Left cardiac atrium (tissue), 4 donors: ENCODE results near the gene CREBRF. TPM values are rescaled to one million over a fixed set of nuclear protein-coding genes. Genes with fewer than 3 reads are reported as not detected.
"Not testable (repeated sequence)": the region's sequence is repeated elsewhere in the genome, so short reads cannot be mapped to it uniquely, and the experiment has no call there.

Experiments
- ATAC-seq, 2 donors: fragments of 200-7000 bp; cut with Tn5 transposase; one replicate each; pipeline ENCODE4 v1.9.1; 2020; ENCODE audit warnings: mild to moderate bottlenecking in 2 of 2, moderate library complexity in 2 of 2
- DNase-seq: peaks from one replicate; pipeline ENCODE4 v3.0.0-alpha.2; 2020
- intact Hi-C, 2 donors: fragments of 100-400 bp; cut with DNase I; formaldehyde crosslinking; loops; one replicate each; pipeline versions ENCODE4 v1.14.1 to v1.15.1; 2022 to 2023
- total RNA-seq, 2 donors: library from RNA; stranded (reverse); fragmentation: NEBNext Ultra II Directional; extraction: Animal tissue kit (Norgen Biotek cat#: 25700); gene quantifications; one replicate each; pipeline ENCODE4 v1.2.1, GENCODE V29; 2021
- donor health status: DM: no; HTN: yes; CAD: no.
- donor health status: DM: no; HTN: yes; CAD: no; lungs with severe emphysema.
- donor health status: DM: yes; HTN: yes; CAD: no.
- donor health status: Dilated cardiomyopathy.

The CREBRF gene
- total RNA-seq, 2 donors from 2014 or later, result 13.2 to 23.9 TPM

GRCh38 chr5:173139631-173140030, 83.5 kb downstream of the CREBRF start:
- DNase-seq (no peak), ATAC-seq (no peak)
- intact Hi-C loops, result loop anchor here (10.0 kb wide), 2 partner anchors 125 to 155 kb away; partner anchors contain the start of gene ATP6V0E1 (in 2 of the 2)

- DNase-seq (no peak), ATAC-seq (no peak)
- intact Hi-C loops, result loop anchor here (10.0 kb wide), 2 partner anchors 126 to 156 kb away; partner anchors contain the start of gene ATP6V0E1 (in 2 of the 2)
Measured at GRCh38 chr5:173140769-173141168, 84.6 kb downstream of the CREBRF start.

GRCh38 chr5:173143567-173143966, 87.4 kb downstream of the CREBRF start:
- no peak for DNase-seq
- no peak for ATAC-seq
- intact Hi-C loops, result loop anchor here (10.0 kb wide), 2 partner anchors 129 to 159 kb away; partner anchors contain the start of gene ATP6V0E1 (in 2 of the 2)

GRCh38 chr5:173144200-173145176, 88.3 kb downstream of the CREBRF start, which contains the start of gene BNIP1:
Gene BNIP1 (plus strand): TSS chr5:173144531. CDS start chr5:173144546, 15 bp downstream.
- DNase-seq, result peak; percentile 96
- ATAC-seq, result peak; percentile 96
- intact Hi-C loops, result loop anchor here (10.0 kb wide), 2 partner anchors 130 to 160 kb away; partner anchors contain the start of gene ATP6V0E1 (in 2 of the 2)

- ATAC-seq, result no peak
- intact Hi-C loops, result loop anchor here (10.0 kb wide), 2 partner anchors 134 to 164 kb away; partner anchors contain the start of gene ATP6V0E1 (in 2 of the 2)
- no peak for DNase-seq
Measured at GRCh38 chr5:173148354-173148753, 92.2 kb downstream of the CREBRF start.

- intact Hi-C loops, result no loop called here
- ATAC-seq (no peak), DNase-seq (no peak)
Measured at GRCh38 chr5:173152547-173152946, 96.4 kb downstream of the CREBRF start.

GRCh38 chr5:173153842-173154241, 97.7 kb downstream of the CREBRF start:
- intact Hi-C loops, result no loop called here
- ATAC-seq (no peak), DNase-seq (no peak)

- DNase-seq, ATAC-seq, intact Hi-C loops: not testable (repeated sequence)
Measured at GRCh38 chr5:173154619-173155018, 98.5 kb downstream of the CREBRF start.

GRCh38 chr5:173155912-173156311, 99.8 kb downstream of the CREBRF start:
- intact Hi-C loops, result no loop called here
- no peak for ATAC-seq
- no peak for DNase-seq

GRCh38 chr5:173158366-173158765, 102.2 kb downstream of the CREBRF start:
- intact Hi-C loops, result no loop called here
- DNase-seq (no peak), ATAC-seq (no peak)

GRCh38 chr5:173159256-173159655, 103.1 kb downstream of the CREBRF start:
- intact Hi-C loops, result no loop called here
- ATAC-seq (no peak), DNase-seq (no peak)

GRCh38 chr5:173161148-173161547, 105.0 kb downstream of the CREBRF start:
- intact Hi-C loops, result loop anchor here in 1 of 2 donors (10.0 kb wide), 1 partner anchor 64 kb away; no protein-coding TSS in a partner anchor
- ATAC-seq, result no peak
- DNase-seq, result no peak

- intact Hi-C loops, result loop anchor here in 1 of 2 donors (10.0 kb wide), 1 partner anchor 62 kb away; no protein-coding TSS in a partner anchor
- ATAC-seq (peak; percentile 16 to 69), DNase-seq (peak; percentile 32)
Measured at GRCh38 chr5:173163219-173163618, 107.1 kb downstream of the CREBRF start.

GRCh38 chr5:173165177-173166016, 109.2 kb downstream of the CREBRF start:
- intact Hi-C loops, result loop anchor here (2.0 to 10.0 kb wide), 4 partner anchors 59 to 117 kb away; no protein-coding TSS in a partner anchor
- peak; percentile 82 for ATAC-seq

GRCh38 chr5:173172166-173172565, 116.0 kb downstream of the CREBRF start:
- ATAC-seq, result no peak
- no peak for DNase-seq
- intact Hi-C loops, result loop anchor here in 1 of 2 donors (2.0 kb wide), 1 partner anchor 51 kb away; no protein-coding TSS in a partner anchor

More at GRCh38 chr5:173165177-173166016, 109.2 kb downstream of the CREBRF start:
- DNase-seq, result no peak

- DNase-seq (no peak), ATAC-seq (no peak)
- intact Hi-C loops, result no loop called here
Measured at GRCh38 chr5:173175523-173175922, 119.4 kb downstream of the CREBRF start.

GRCh38 chr5:173178369-173178910, 122.3 kb downstream of the CREBRF start:
- DNase-seq (no peak), ATAC-seq (no peak)
- intact Hi-C loops, result no loop called here

- intact Hi-C loops, result no loop called here
- DNase-seq, result no peak
- ATAC-seq, result no peak
Measured at GRCh38 chr5:173180331-173180730, 124.2 kb downstream of the CREBRF start.
